Tibial artery (tissue), 4 donors: ENCODE data around the gene TNRC6C.

Source experiments
- DNase-seq, 2 donors: peaks; one replicate each; pipeline ENCODE4 v3.0.0-alpha.2; 2019
- H3K27ac ChIP-seq, 2 donors: fragments of 200-600 bp; sonication (generic) in 1 of 2; 1 replicate in 1 of 2; 2 replicates in 1 of 2; pipeline ENCODE4 v1.5.1; 2018 to 2019; ENCODE audit warnings: mild to moderate bottlenecking in 1 of 2
- H3K27me3 ChIP-seq, 2 donors: fragments of 200-600 bp; sonication (generic) in 1 of 2; one replicate each; pipeline versions ENCODE4 v1.5.1 to v1.6.0; 2016 to 2019
- H3K36me3 ChIP-seq, 3 donors: fragments of 200-600 bp; sonication (generic) in 2 of 3; one replicate each; pipeline ENCODE4 v1.5.1; 2016 to 2019; ENCODE audit warnings: mild to moderate bottlenecking in 2 of 3
- H3K4me1 ChIP-seq, 4 donors: fragments of 200-600 bp; sonication (generic) in 2 of 4; 1 replicate in 3 of 4; 2 replicates in 1 of 4; pipeline ENCODE4 v1.5.1; 2016 to 2019
- H3K4me3 ChIP-seq, 2 donors: fragments of 200-600 bp; sonication (generic) in 1 of 2; 1 replicate in 1 of 2; 2 replicates in 1 of 2; pipeline ENCODE4 v1.5.1; 2018 to 2019; ENCODE audit warnings: mild to moderate bottlenecking in 2 of 2
- H3K9me3 ChIP-seq, 3 donors: fragments of 200-600 bp; sonication (generic) in 1 of 3; one replicate each; pipeline ENCODE4 v1.5.1; 2016 to 2019
- CTCF ChIP-seq, 2 experiments: fragments of 200-600 bp in 1 of 2; fragments of 450-650 bp in 1 of 2; IDR thresholded peaks; one replicate each; pipeline ENCODE4 v1.5.1; 2017 to 2019; ENCODE audit warnings: antibody characterized with exemption in 2 of 2, mild to moderate bottlenecking in 1 of 2, moderate library complexity in 1 of 2
- intact Hi-C: fragments of 100-400 bp; cut with DNase I; formaldehyde crosslinking; loops from one replicate; pipeline ENCODE4 v1.15.0; 2023; ENCODE audit warnings: low total_unique reads

Gene TNRC6C

GRCh38 chr17:77915594-77916021 is 42.9 kb upstream of the TNRC6C start:
- peaks cover 0 to 3% (median 0%) of the 10 kb centered on the region in 4 donors for H3K4me1 ChIP-seq
- no peaks in the 10 kb centered on the region for H3K36me3 ChIP-seq
- peaks cover 0 to 36% of the 10 kb centered on the region in 2 donors for H3K27me3 ChIP-seq
- H3K27ac ChIP-seq = no peak overlapping the region
- intact Hi-C loops = no loop called here
- DNase-seq = peak in 1 of 2 donors; percentile 29
- no peak overlapping the region for H3K4me3 ChIP-seq
- no peaks in the 10 kb centered on the region for H3K9me3 ChIP-seq
- TF ChIP-seq CTCF (IDR thresholded peaks at IDR 0.05) = no peak

GRCh38 chr17:77916264-77916663 is 42.2 kb upstream of the TNRC6C start:
- Histone ChIP-seq H3K27me3 (peaks cover 0 to 36% of the 10 kb centered on the region in 2 donors), H3K4me3 (no peak overlapping the region), H3K36me3 (no peaks in the 10 kb centered on the region), H3K9me3 (no peaks in the 10 kb centered on the region), H3K27ac (no peak overlapping the region), H3K4me1 (peaks cover 0 to 3% (median 0%) of the 10 kb centered on the region in 4 donors)
- intact Hi-C loops = no loop called here
- TF ChIP-seq CTCF (IDR thresholded peaks at IDR 0.05) = no peak
- DNase-seq = no peak

DNA sequence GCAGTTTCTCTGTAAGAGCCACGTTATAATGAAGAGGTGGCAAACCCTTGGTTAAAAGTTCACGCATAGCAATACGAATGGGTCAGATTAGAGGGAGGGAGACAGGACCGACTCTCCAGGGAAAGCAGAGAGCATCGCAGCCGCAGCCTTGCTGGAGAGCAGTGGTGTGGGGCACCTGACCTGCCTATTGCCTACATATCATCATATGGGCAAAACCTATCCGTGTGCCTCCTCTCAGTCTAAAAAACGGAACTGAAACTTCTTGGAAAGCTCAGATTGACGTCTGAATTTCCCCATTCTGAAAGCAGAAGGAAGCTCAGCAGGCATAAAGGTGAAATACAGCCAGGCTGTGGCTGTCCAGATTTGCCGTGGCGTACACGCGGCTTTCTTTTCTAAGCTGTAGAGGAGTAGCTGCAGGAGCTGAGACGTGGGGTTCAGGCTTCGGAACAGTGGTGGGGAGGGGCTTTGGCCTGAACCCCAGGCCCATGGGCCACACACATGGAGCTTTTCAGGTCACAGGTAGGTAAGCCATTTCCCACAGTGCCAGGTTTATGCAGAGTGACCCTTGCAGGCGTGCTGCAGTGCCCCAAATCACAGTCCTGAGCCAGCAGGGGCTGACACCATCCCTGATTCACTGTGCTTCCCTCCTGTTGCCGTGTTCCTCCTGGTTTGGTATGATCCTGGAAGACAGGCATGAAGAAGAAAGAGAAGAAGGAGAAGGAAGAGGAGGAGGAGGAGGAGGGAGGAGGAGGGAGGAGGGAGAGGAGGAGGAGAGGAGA is 41.6 kb upstream of the TNRC6C start:
- intact Hi-C loops = no loop called here
- H3K36me3 ChIP-seq = no peaks in the 10 kb centered on the region
- H3K27me3 ChIP-seq = peaks cover 0 to 39% of the 10 kb centered on the region in 2 donors
- H3K27ac ChIP-seq = no peak overlapping the region
- peak in 1 of 2 donors; percentile 60 for DNase-seq
- H3K4me1 ChIP-seq = peaks cover 0 to 3% (median 0%) of the 10 kb centered on the region in 4 donors
- H3K9me3 ChIP-seq = peaks cover 0 to 3% (median 0%) of the 10 kb centered on the region in 3 donors
- no peak for TF ChIP-seq CTCF (IDR thresholded peaks at IDR 0.05)
- H3K4me3 ChIP-seq = no peak overlapping the region

GRCh38 chr17:77919276-77919675 is 39.2 kb upstream of the TNRC6C start:
- peaks cover 0 to 27% of the 10 kb centered on the region in 2 donors for H3K27me3 ChIP-seq
- no peak for TF ChIP-seq CTCF (IDR thresholded peaks at IDR 0.05)
- peaks cover 0 to 3% (median 0%) of the 10 kb centered on the region in 4 donors for H3K4me1 ChIP-seq
- no peak overlapping the region for H3K27ac ChIP-seq
- peaks cover 0 to 5% (median 0%) of the 10 kb centered on the region in 3 donors for H3K9me3 ChIP-seq
- H3K4me3 ChIP-seq = no peak overlapping the region
- no peak for DNase-seq
- intact Hi-C loops = no loop called here
- no peaks in the 10 kb centered on the region for H3K36me3 ChIP-seq

DNA sequence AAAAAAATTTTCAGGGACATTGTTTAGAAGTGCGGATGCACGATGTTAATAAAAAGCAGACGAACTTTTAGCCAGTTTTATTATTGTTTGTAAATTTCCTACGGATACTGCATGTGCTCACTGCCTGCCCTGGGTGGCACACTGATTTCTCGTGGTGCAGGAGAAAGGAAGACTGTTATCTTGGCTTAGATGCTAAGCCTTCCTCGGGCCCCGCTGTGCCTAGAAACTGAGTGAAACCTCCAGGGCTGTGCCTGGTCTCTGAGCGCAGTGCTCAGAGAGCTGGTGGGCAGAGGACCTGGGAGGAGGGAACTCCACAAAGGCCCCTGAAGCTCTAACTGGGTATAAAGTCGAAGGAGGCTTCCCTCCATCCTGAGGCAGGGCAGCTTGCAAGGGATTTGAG is 35.4 kb upstream of the TNRC6C start:
- intact Hi-C loops = no loop called here
- H3K4me1 ChIP-seq = peaks cover 0 to 8% (median 2%) of the 10 kb centered on the region in 4 donors
- H3K27me3 ChIP-seq = peaks cover 0 to 11% of the 10 kb centered on the region in 2 donors
- no peaks in the 10 kb centered on the region for H3K36me3 ChIP-seq
- H3K27ac ChIP-seq = no peak overlapping the region
- TF ChIP-seq CTCF (IDR thresholded peaks at IDR 0.05) = no peak
- DNase-seq = peak in 1 of 2 donors; percentile 24
- no peak overlapping the region for H3K4me3 ChIP-seq
- peaks cover 0 to 5% (median 0%) of the 10 kb centered on the region in 3 donors for H3K9me3 ChIP-seq
